DLD1 (cell line): ENCODE data around the gene MAP3K13.

ENCODE experiments used
- in situ Hi-C: cut with HindIII; loops from 2 replicates; pipeline ENCODE4 v1.10.0; 2017; ENCODE audit warnings: low sequenced_read_pairs

Gene MAP3K13, protein sequence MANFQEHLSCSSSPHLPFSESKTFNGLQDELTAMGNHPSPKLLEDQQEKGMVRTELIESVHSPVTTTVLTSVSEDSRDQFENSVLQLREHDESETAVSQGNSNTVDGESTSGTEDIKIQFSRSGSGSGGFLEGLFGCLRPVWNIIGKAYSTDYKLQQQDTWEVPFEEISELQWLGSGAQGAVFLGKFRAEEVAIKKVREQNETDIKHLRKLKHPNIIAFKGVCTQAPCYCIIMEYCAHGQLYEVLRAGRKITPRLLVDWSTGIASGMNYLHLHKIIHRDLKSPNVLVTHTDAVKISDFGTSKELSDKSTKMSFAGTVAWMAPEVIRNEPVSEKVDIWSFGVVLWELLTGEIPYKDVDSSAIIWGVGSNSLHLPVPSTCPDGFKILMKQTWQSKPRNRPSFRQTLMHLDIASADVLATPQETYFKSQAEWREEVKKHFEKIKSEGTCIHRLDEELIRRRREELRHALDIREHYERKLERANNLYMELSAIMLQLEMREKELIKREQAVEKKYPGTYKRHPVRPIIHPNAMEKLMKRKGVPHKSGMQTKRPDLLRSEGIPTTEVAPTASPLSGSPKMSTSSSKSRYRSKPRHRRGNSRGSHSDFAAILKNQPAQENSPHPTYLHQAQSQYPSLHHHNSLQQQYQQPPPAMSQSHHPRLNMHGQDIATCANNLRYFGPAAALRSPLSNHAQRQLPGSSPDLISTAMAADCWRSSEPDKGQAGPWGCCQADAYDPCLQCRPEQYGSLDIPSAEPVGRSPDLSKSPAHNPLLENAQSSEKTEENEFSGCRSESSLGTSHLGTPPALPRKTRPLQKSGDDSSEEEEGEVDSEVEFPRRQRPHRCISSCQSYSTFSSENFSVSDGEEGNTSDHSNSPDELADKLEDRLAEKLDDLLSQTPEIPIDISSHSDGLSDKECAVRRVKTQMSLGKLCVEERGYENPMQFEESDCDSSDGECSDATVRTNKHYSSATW

DNA sequence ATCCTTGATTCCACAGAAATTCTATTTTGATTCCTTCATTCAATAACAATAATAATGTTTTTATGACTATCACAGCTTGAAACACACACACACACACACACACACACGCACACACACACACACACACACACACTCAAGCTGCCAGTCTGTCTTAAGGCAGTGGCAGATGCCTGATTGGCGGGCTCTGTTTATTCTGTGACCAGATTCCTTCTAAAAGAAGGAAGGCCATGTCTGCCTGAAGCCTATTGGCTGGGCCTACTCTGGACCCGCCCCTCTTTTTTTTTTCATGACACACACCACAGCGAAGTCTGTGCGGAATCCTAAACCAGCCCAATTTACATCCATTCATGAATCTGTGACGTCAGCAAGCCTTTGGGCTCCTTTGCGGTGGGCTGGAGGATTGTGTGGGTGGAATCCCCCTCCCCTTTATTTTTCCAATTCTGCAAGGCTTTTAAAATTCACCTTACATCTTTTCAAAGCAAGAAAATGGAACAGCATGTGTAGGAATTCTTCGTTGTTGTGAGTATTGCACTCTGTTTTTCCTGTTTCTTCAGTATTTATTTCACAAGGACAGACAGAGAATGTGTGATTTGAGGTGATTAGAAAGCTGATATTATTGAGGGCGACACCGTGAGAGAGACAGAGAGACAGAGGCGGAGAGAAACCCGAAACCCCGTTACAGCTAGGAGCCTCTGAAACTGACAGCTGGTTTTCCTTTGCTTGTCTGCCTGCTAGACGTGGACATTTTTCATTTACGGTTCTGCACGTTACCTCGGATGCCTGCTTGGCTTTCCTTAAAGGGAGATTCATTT lies at the start of gene MAP3K13:
TSS of gene MAP3K13 (plus strand) at position 287 of the 812 bp plus-strand sequence. CDS start 65,446 bp downstream, outside the sequence.
- in situ Hi-C loops = no loop called here

DNA sequence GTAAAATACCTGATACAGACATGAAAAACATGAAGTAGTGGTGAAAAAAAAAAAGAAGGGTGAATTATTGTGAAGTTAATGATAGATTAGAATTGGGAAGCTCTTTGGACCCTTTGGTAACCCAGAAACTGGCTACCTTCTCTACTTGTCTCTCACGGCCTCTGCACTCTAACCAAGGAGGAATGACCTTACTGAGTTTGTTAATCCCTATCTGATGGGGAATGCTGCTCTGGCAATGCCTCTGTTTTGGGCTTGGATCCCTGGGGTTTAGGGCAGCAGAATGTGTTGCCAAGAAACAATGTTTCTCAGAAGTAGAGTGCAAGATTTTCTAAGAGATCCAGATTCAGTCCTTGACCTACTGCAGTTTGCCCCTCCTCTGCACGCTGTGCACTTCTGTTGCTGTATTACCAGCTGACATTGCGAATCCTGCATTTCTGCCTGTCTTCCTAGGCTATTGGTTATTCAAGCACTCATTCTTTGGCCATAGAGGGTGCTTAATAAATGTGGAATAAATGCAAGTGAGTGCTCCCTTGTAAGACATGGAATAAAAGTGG lies 49.2 kb upstream of the MAP3K13 start:
- in situ Hi-C loops = no loop called here

DNA sequence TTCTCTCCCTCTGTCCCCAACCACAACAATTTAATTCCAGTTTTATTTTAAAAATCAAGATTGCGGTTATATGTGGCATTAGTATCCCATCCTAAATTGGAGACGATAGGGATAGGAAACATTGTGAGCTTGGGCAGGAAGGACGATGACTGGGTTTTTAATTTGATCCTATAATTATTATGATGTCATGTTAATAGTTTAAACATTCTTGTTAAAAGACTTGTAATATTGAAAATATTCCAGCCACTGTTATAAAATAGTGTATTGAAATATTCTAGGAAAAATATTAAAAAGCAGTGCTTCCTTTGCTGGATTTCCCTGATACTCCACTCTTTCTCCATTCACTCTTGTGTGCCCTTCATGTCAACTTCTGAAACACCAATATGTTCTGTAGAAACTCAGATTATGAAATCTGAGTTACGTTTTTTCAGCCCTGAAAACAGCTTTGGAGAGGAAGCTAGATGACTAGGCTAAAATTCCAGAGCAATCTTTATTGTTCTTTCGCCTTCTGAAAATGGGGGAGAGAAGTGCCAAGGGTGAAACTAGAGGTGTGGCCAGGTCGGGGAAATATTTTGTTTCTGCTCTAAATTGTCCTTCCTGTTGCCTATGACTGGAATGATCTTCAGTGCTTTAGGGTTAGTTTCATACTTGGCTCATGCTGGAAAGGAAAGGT lies 46.1 kb upstream of the MAP3K13 start:
- in situ Hi-C loops = no loop called here

- in situ Hi-C loops = no loop called here
Observed at GRCh38 chr3:185317674-185318073, 45.3 kb upstream of the MAP3K13 start.

DNA sequence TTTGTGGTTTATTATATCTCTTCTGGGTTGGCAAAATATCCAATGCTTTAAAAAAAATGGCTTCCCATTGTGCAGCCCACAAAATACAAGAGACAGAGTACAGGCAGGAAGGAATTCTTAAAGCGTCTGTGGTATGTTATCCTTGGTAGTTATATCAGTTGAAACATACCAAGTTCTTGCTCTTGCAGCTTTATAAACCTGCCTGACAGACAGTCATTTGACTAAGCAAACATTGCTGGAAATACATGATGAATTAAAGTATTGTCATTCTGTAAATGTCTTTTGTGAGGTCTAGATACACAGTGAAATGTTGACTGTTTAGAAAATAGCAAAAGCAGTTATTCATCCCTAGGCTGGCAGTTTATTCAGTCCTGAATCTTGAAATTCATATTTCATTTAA lies 44.8 kb upstream of the MAP3K13 start:
- in situ Hi-C loops = no loop called here

- in situ Hi-C loops = no loop called here
Observed at GRCh38 chr3:185319801-185320200, 43.1 kb upstream of the MAP3K13 start.

GRCh38 chr3:185320949-185321348 lies 42.0 kb upstream of the MAP3K13 start:
- in situ Hi-C loops = no loop called here

- in situ Hi-C loops = no loop called here
Observed at GRCh38 chr3:185322101-185322719, 40.7 kb upstream of the MAP3K13 start.

DNA sequence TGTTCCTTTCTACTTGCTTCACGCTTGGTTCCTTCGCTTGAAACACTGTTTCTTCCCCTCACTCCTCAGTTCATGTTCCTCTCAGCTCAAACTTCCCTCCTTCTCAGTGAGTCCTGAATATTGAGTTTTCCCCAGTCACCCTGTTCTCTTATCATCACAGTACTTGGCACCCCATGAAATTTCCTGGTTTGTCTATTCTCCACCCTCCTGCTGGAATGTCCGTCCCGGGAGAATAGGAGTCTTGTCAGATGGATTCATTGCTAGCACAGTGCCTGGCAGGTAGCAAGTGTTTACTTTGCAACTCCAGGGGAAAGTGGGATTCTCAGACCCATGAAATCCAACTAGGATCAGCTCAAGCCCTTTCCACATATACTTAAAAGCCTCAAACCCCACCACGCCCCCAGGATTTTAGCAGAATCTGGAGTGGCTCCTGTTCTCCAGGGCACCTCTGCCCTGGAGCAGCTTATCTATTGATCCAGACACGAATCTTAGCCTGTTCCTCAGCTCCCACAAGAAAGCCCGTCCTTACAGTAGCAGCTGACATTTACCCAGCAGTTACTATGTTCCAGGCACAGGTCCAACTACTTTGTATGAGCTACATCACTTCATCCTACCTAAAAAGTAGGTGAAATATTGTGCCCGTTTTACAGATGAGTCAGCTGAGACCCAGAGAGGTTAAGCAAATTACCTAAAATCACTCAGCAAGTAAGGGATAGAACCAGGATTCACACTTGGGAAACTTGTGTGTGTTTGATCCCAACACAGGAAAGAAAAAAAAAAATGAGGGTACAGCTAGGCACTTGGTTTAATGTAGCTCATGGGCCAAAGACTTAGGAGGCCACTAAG lies 36.8 kb upstream of the MAP3K13 start:
- in situ Hi-C loops = no loop called here

DNA sequence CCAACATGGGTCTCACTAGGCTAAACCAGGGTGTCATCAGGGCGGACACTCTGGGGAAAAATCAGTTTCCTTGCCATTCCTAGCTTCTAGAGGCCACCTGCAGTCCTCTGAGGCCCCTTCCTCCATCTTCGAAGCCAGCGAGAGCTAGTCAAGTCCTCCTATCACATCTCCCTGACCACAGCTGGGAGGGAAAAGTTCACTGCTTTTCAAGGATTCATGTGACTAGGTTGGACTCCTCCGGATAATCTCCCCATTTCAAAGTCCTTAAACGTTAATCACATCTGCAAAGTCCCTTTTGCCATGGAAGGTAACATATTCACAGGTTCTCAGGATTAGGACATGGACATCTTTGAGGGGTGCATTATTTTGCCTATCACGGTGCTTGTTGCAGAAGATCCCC lies 35.9 kb upstream of the MAP3K13 start:
- in situ Hi-C loops = no loop called here

DNA sequence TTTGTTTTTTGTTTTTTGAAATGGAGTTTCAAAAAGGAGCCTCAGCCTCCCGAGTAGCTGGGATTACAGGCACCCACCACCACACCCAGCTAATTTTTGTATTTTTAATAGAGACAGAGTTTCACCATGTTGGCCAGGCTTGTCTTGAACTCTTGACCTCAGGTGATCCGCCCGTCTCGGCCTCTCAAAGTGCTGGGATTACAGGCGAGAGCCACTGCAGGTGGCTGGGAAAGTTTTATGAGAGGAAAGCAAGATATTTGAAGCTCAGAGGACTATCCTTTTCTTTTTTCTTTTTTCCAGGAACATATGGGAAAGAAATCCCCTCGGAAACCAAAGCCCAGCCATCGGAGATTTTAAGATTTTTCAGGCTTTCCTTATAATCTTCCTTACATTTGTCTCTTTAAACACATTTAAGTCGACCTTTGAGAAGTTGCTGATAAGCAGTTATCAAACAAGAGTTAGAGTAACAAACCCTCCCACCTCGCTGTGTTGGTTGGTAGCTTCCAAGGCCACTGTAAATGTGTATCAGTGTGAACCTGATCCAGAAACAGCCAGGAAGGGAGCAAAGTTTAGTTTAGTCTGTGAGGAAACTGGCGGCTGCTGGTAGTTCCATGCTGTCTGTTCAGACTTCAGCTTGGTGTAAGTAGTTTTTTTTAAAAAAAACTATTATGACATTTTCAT lies 34.5 kb upstream of the MAP3K13 start:
- in situ Hi-C loops = no loop called here

DNA sequence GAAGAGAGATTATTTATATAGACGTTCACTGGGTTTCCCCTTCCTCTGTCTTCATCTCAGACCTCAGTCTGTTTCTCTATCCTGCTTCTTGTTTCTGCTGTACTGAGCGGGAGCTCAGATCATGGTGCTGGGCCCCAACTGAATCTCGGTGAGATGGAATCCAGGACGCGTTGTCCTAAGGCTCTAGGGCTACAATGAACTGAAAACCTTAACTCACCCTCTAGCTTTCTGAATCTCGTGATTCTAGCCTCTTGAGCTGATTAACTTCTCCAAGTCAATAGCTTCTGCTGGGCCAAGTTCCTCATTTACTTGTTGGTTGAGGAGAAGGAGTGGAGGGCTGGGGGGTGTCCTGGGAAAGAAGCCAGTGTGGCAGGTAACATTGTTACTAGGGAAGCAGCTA lies 32.7 kb upstream of the MAP3K13 start:
- in situ Hi-C loops = no loop called here

GRCh38 chr3:185330644-185331043 lies 32.3 kb upstream of the MAP3K13 start:
- in situ Hi-C loops = no loop called here

DNA sequence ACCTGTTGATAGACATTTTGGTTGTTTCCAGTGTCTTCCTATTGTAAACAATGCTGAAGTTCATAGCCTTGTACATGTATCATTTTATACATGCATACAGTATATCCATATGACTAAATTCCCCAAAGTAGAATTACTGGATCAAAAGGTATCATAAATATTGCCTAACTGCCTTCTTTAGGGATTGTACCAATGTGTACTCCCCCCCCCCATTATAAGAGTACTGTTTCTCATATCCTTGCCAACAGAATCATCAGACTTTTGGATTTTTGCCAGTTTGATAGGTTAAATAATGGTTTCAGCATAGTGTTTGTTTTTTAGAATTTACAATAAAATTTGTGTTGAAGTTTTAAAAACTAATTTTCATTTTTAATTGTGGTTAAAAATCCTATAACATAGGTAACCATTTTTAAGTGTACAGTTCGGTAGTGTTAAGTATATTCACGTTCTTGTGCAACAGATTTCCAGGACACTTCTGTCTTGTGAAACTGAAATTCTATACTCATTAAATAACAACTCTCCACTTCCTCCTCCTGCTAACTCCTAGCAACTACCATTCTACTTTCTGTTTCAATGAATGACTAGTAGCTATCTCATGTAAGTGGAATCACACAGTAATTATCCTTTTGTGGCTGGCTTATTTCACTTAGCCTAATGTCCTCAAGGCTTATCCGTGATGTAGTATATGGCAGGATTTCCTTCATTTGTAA lies 30.8 kb upstream of the MAP3K13 start:
- in situ Hi-C loops = no loop called here

- in situ Hi-C loops = no loop called here
Observed at GRCh38 chr3:185335799-185336198, 27.1 kb upstream of the MAP3K13 start.

- in situ Hi-C loops = no loop called here
Observed at GRCh38 chr3:185337231-185337816, 25.6 kb upstream of the MAP3K13 start.

DNA sequence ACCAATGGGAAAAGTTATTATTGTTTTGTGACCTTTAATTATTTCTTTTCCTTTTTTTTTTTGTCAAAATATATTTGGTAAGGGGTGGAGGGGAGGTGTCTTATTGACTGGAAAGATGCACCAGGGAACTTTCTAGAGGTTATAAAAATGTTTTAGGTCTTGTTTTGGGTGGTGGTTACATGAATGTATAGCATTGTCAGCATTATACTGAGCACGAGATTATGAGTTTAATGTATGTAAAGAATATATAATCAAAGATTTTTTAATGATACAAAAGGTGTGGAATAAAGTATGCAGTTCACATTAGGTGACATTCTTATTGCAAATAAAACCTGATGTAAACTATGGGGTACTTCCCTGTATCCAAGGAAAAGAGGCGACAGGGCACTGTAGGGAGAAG lies 23.0 kb upstream of the MAP3K13 start:
- in situ Hi-C loops = no loop called here
